ENCODE results near the gene HLF. TPM values are rescaled to one million over a fixed set of nuclear protein-coding genes. Genes with fewer than 3 reads are reported as not detected.

HLF gene
- total and polyA plus RNA-seq, 10 of the 15 experiments (the other 5 are each of a cell fraction or from before 2014, with no cell fraction given) = 0.01 to 0.33 (median 0.20) TPM; not detected in 3

DNA sequence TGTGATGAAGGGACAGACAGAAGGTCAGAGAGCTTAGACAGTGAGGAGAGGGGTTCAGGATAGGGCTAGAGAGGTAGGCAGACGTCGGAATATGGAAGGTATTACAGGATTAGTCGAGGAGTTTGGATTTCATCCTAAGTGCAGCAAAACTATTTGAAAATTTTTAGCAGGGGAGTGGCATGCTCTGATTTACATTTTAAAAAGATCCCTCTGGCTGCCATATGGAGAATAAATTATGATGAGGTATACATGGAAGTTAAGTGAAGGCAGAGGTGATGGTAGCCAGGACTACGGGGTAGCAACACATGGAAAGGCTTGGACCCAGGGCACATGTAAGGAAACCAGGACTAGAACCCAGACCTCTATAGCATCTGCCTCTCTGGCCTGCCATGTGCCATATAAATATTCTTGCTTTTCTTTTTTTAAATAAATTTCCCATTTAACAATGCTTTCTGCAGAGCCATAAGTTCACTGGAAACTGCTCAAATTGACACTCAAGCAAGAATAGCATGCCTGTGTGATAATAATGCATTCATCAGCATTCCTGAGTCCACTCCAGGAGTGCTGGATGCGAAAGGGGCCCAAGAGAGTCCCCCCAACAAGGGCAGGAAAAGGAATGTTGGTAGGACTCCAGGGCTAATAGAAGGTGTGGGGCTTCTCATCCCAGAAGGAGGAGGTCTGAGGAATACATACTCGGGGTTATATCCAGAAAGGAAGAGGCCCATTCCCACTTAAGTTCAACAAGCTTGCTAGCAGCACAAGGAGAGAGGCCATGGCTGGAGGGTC is 78.2 kb downstream of the HLF start:
- no TSS peak for BruUV-seq (replicated peaks)
- H3K4me1 ChIP-seq (ENCODE audit: control insufficient read depth, insufficient read depth, low read length) = no peaks in the 10 kb centered on the region
- H3K9ac ChIP-seq (ENCODE audit: control insufficient read depth, insufficient read depth, low read length) = no peak overlapping the region
- ATAC-seq (no peak), FAIRE-seq (no peak), DNase-seq (ENCODE audit: low read depth, low spot score) (no peak)
- intact Hi-C loops (cut with micrococcal nuclease; ENCODE audit: unreplicated experiment) = no loop called here
- ChIA-PET SMC1A (ENCODE audit: uncharacterized antibody, unreplicated experiment) (no interaction called here), RAD21 (ENCODE audit: unreplicated experiment) (no interaction called here), CTCF (no interaction called here), POLR2A (no interaction called here)
- 38% methylated on average over 6 of the region's 6 CpGs for WGBS (ENCODE audit: insufficient coverage, insufficient replicate concordance, low lambda C conversion rate, missing lambda C conversion rate)
- no peaks in the 10 kb centered on the region for H3K79me2 ChIP-seq (ENCODE audit: control insufficient read depth, insufficient read depth, low read length)
- H3K9me3 ChIP-seq (replicated peaks; ENCODE audit: control insufficient read depth, insufficient read depth, low read length) = peaks cover 2% of the 10 kb centered on the region; the same call in 2 of the 3 replicates
- no peaks in the 10 kb centered on the region for H4K20me1 ChIP-seq (ENCODE audit: control insufficient read depth, insufficient read depth)
- in situ Hi-C loops (cut with MboI) = no loop called here
- no peaks in the 10 kb centered on the region for H3K36me3 ChIP-seq (ENCODE audit: control insufficient read depth in 2 of 2, insufficient read depth in 2 of 2, low read length in 1 of 2)
- TF ChIP-seq, protein P1, sequence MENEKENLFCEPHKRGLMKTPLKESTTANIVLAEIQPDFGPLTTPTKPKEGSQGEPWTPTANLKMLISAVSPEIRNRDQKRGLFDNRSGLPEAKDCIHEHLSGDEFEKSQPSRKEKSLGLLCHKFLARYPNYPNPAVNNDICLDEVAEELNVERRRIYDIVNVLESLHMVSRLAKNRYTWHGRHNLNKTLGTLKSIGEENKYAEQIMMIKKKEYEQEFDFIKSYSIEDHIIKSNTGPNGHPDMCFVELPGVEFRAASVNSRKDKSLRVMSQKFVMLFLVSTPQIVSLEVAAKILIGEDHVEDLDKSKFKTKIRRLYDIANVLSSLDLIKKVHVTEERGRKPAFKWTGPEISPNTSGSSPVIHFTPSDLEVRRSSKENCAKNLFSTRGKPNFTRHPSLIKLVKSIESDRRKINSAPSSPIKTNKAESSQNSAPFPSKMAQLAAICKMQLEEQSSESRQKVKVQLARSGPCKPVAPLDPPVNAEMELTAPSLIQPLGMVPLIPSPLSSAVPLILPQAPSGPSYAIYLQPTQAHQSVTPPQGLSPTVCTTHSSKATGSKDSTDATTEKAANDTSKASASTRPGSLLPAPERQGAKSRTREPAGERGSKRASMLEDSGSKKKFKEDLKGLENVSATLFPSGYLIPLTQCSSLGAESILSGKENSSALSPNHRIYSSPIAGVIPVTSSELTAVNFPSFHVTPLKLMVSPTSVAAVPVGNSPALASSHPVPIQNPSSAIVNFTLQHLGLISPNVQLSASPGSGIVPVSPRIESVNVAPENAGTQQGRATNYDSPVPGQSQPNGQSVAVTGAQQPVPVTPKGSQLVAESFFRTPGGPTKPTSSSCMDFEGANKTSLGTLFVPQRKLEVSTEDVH (IDR thresholded peaks at IDR 0.05; ENCODE audit: low read depth, partially characterized antibody) = no peak
- TF ChIP-seq TCF3 (IDR thresholded peaks at IDR 0.05; ENCODE audit: borderline replicate concordance, insufficient read depth, low read depth, low read length) (no peak), ZNF217 (IDR thresholded peaks at IDR 0.05) (no peak), EGR1 (IDR thresholded peaks at IDR 0.05; ENCODE audit: borderline replicate concordance in 1 of 2, low read depth in 2 of 2, low read length in 2 of 2) (no peak), HDAC2 (IDR thresholded peaks at IDR 0.05) (no peak), FOXK2 (IDR thresholded peaks at IDR 0.05) (no peak), CBFB (IDR thresholded peaks at IDR 0.05; ENCODE audit: low read depth) (no peak), ATF7 (IDR thresholded peaks at IDR 0.05; ENCODE audit: low read depth) (no peak)
- TF ChIP-seq, protein P2, sequence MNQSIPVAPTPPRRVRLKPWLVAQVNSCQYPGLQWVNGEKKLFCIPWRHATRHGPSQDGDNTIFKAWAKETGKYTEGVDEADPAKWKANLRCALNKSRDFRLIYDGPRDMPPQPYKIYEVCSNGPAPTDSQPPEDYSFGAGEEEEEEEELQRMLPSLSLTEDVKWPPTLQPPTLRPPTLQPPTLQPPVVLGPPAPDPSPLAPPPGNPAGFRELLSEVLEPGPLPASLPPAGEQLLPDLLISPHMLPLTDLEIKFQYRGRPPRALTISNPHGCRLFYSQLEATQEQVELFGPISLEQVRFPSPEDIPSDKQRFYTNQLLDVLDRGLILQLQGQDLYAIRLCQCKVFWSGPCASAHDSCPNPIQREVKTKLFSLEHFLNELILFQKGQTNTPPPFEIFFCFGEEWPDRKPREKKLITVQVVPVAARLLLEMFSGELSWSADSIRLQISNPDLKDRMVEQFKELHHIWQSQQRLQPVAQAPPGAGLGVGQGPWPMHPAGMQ (IDR thresholded peaks at IDR 0.05; ENCODE audit: borderline replicate concordance) = no peak
- TF ChIP-seq, protein P3, sequence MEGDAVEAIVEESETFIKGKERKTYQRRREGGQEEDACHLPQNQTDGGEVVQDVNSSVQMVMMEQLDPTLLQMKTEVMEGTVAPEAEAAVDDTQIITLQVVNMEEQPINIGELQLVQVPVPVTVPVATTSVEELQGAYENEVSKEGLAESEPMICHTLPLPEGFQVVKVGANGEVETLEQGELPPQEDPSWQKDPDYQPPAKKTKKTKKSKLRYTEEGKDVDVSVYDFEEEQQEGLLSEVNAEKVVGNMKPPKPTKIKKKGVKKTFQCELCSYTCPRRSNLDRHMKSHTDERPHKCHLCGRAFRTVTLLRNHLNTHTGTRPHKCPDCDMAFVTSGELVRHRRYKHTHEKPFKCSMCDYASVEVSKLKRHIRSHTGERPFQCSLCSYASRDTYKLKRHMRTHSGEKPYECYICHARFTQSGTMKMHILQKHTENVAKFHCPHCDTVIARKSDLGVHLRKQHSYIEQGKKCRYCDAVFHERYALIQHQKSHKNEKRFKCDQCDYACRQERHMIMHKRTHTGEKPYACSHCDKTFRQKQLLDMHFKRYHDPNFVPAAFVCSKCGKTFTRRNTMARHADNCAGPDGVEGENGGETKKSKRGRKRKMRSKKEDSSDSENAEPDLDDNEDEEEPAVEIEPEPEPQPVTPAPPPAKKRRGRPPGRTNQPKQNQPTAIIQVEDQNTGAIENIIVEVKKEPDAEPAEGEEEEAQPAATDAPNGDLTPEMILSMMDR (IDR thresholded peaks at IDR 0.05 in 2 of 3, conservative IDR thresholded peaks at IDR 0.05 in 1 of 3; ENCODE audit: control insufficient read depth in 2 of 3, extremely low read depth in 1 of 3, insufficient read depth in 1 of 3, low read depth in 3 of 3, low read length in 3 of 3) = no peak
- no peak overlapping the region for H2AFZ ChIP-seq (ENCODE audit: control insufficient read depth, low read depth, low read length)
- H3K4me3 ChIP-seq = no peak overlapping the region
- H3K4me2 ChIP-seq (ENCODE audit: control insufficient read depth, insufficient read depth) = no peak overlapping the region
- H3K27ac ChIP-seq (ENCODE audit: control insufficient read depth, insufficient read depth) = no peak overlapping the region
- peaks cover 0 to 3% of the 10 kb centered on the region in 2 experiments; a peak in 1 of 4 replicates for H3K27me3 ChIP-seq (replicated peaks in 1 of 2; ENCODE audit: control insufficient read depth in 2 of 2, insufficient read depth in 2 of 2, low read length in 1 of 2)

Measured in GM12878 (cell line).